ENCODE results near the gene PCGF5. TPM values are rescaled to one million over a fixed set of nuclear protein-coding genes. Genes with fewer than 3 reads are reported as not detected.
A peak's percentile ranks its signal among the peaks of the same experiment; 100 is the strongest.

The PCGF5 gene
- total RNA-seq, 6 donors from 2014 or later = 20.9 to 66.6 (median 37.4) TPM

GRCh38 chr10:91247360-91248111, 27.1 kb downstream of the PCGF5 start:
- TF ChIP-seq EP300 (IDR thresholded peaks at IDR 0.05) (no peak), POLR2A (IDR thresholded peaks at IDR 0.05) (no peak), POLR2AphosphoS5 (IDR thresholded peaks at IDR 0.05) (no peak), CTCF (IDR thresholded peaks at IDR 0.05) (no peak)
- ATAC-seq (ENCODE audit: low FRiP score in 2 of 2) (no peak), DNase-seq (peak in 1 of 2 donors; percentile 23)

GRCh38 chr10:91249700-91250099, 29.2 kb downstream of the PCGF5 start:
- H3K27ac ChIP-seq = no peak overlapping the region

More at GRCh38 chr10:91247360-91248111, 27.1 kb downstream of the PCGF5 start:
- no peaks in the 10 kb centered on the region for H3K9me3 ChIP-seq
- H3K4me3 ChIP-seq = no peak overlapping the region
- WGBS, 2 donors = 62 to 89% methylated on average over 1 of the region's 1 CpG
- H3K4me1 ChIP-seq = peaks cover 0 to 4% (median 0%) of the 10 kb centered on the region in 4 donors
- no peak overlapping the region for H3K27ac ChIP-seq
- H3K36me3 ChIP-seq = peaks cover 0 to 6% (median 3%) of the 10 kb centered on the region in 4 donors
- H3K27me3 ChIP-seq = no peaks in the 10 kb centered on the region

GRCh38 chr10:91250341-91250740, 29.9 kb downstream of the PCGF5 start:
- Histone ChIP-seq H3K36me3 (peaks cover 6 to 31% (median 25%) of the 10 kb centered on the region in 4 donors), H3K27ac (no peak overlapping the region), H3K4me3 (no peak overlapping the region), H3K9me3 (no peaks in the 10 kb centered on the region), H3K4me1 (peaks cover 0 to 4% (median 0%) of the 10 kb centered on the region in 4 donors), H3K27me3 (no peaks in the 10 kb centered on the region)
- WGBS, 2 donors = 62 to 68% methylated on average over 1 of the region's 1 CpG
- DNase-seq (no peak), ATAC-seq (ENCODE audit: low FRiP score in 2 of 2) (no peak)
- no peak for TF ChIP-seq POLR2A (IDR thresholded peaks at IDR 0.05)

More at GRCh38 chr10:91249700-91250099, 29.2 kb downstream of the PCGF5 start:
- H3K27me3 ChIP-seq = no peaks in the 10 kb centered on the region
- TF ChIP-seq POLR2A (IDR thresholded peaks at IDR 0.05) (no peak), CTCF (IDR thresholded peaks at IDR 0.05) (no peak), EP300 (IDR thresholded peaks at IDR 0.05) (no peak), POLR2AphosphoS5 (IDR thresholded peaks at IDR 0.05) (no peak)
- peaks cover 0 to 4% (median 0%) of the 10 kb centered on the region in 4 donors for H3K4me1 ChIP-seq
- H3K36me3 ChIP-seq = peaks cover 4 to 25% (median 19%) of the 10 kb centered on the region in 4 donors
- DNase-seq = no peak
- no peak overlapping the region for H3K4me3 ChIP-seq
- WGBS, 2 donors = 59 to 71% methylated on average over 3 of the region's 3 CpGs
- ATAC-seq (ENCODE audit: low FRiP score in 2 of 2) = no peak
- no peaks in the 10 kb centered on the region for H3K9me3 ChIP-seq

GRCh38 chr10:91251430-91252056, 31.1 kb downstream of the PCGF5 start:
- Histone ChIP-seq H3K27ac (no peak overlapping the region), H3K4me3 (no peak overlapping the region), H3K36me3 (peaks cover 6 to 42% (median 28%) of the 10 kb centered on the region in 4 donors), H3K4me1 (no peaks in the 10 kb centered on the region), H3K9me3 (no peaks in the 10 kb centered on the region), H3K27me3 (no peaks in the 10 kb centered on the region)
- DNase-seq = peak in 1 of 2 donors; percentile 45
- no peak for TF ChIP-seq POLR2AphosphoS5 (IDR thresholded peaks at IDR 0.05)
- TF ChIP-seq CTCF (IDR thresholded peaks at IDR 0.05) = peak; percentile 76 to 91 (median 87)
- peak; percentile 65 to 88 for ATAC-seq (ENCODE audit: low FRiP score in 2 of 2)

GRCh38 chr10:91253300-91253699, 32.8 kb downstream of the PCGF5 start:
- 97 to 98% methylated on average over 4 of the region's 4 CpGs for WGBS, 2 donors
- ATAC-seq (ENCODE audit: low FRiP score in 2 of 2) (no peak), DNase-seq (no peak)
- H3K4me3 ChIP-seq = no peak overlapping the region
- peaks cover 6 to 50% (median 28%) of the 10 kb centered on the region in 4 donors for H3K36me3 ChIP-seq
- H3K9me3 ChIP-seq = no peaks in the 10 kb centered on the region
- TF ChIP-seq CTCF (IDR thresholded peaks at IDR 0.05) (no peak), POLR2AphosphoS5 (IDR thresholded peaks at IDR 0.05) (no peak), EP300 (IDR thresholded peaks at IDR 0.05) (no peak), POLR2A (IDR thresholded peaks at IDR 0.05) (no peak)
- H3K27ac ChIP-seq = no peak overlapping the region
- no peaks in the 10 kb centered on the region for H3K4me1 ChIP-seq
- H3K27me3 ChIP-seq = no peaks in the 10 kb centered on the region
